ENCODE data around the gene RDH11. TPM values are rescaled to one million over a fixed set of nuclear protein-coding genes. Genes with fewer than 3 reads are reported as not detected.

Gene RDH11
- polyA plus RNA-seq, 3 donors, result 64.9 to 70.7 (median 65.4) TPM

DNA sequence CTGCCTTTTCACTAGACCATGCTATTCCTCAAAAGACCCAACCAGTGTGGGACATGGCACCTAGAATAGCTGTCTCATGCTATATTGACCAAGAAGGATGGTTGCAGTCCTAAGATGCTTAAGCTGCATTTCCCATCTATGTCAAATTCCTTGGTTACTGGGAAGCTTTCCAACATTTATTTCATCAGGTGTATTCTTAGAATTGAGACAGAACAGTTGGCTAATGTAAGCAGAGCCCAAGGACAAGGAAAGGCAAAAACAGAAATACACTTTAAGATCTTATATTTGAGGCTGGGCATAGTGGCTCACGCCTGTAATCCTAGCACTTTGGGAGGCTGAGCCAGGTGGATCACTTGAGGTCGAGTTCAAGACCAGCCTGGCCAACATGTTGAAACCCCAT, 51.1 kb downstream of the RDH11 start:
- peaks cover 0 to 2% (median 0%) of the 10 kb centered on the region in 3 donors for H3K27me3 Mint-ChIP-seq (ENCODE audit: low read depth in 3 of 3)
- no peaks in the 10 kb centered on the region for H3K9me3 ChIP-seq (replicated peaks in 1 of 2; ENCODE audit: control insufficient read depth in 1 of 2, insufficient read depth in 1 of 2, low read length in 2 of 2)
- no peaks in the 10 kb centered on the region for H3K4me1 ChIP-seq (ENCODE audit: control insufficient read depth in 1 of 2, insufficient read depth in 2 of 2, low read length in 2 of 2)
- H2AFZ ChIP-seq (ENCODE audit: insufficient read depth, low read depth, low read length, poor library complexity, severe bottlenecking), result no peak overlapping the region
- H3K27ac ChIP-seq (ENCODE audit: low read depth in 1 of 2, low read length in 2 of 2), result no peak overlapping the region
- no peak overlapping the region for H3K4me3 ChIP-seq (replicated peaks in 1 of 3; ENCODE audit: low read depth in 2 of 3, low read length in 3 of 3)
- H3K79me2 ChIP-seq (ENCODE audit: insufficient read depth, low read length), result no peaks in the 10 kb centered on the region
- H3K36me3 Mint-ChIP-seq, result peaks cover 41 to 42% of the 10 kb centered on the region in 2 donors
- H3K4me2 ChIP-seq (replicated peaks; ENCODE audit: extremely low read depth, low read length, poor library complexity, severe bottlenecking), result no peak overlapping the region
- intact Hi-C loops (cut with micrococcal nuclease), result no loop called here
- H3K36me3 ChIP-seq (replicated peaks in 1 of 2; ENCODE audit: control insufficient read depth in 1 of 2, insufficient read depth in 2 of 2, low read length in 2 of 2), result peaks cover 40 to 47% of the 10 kb centered on the region in 2 donors
- TF ChIP-seq, protein P1, sequence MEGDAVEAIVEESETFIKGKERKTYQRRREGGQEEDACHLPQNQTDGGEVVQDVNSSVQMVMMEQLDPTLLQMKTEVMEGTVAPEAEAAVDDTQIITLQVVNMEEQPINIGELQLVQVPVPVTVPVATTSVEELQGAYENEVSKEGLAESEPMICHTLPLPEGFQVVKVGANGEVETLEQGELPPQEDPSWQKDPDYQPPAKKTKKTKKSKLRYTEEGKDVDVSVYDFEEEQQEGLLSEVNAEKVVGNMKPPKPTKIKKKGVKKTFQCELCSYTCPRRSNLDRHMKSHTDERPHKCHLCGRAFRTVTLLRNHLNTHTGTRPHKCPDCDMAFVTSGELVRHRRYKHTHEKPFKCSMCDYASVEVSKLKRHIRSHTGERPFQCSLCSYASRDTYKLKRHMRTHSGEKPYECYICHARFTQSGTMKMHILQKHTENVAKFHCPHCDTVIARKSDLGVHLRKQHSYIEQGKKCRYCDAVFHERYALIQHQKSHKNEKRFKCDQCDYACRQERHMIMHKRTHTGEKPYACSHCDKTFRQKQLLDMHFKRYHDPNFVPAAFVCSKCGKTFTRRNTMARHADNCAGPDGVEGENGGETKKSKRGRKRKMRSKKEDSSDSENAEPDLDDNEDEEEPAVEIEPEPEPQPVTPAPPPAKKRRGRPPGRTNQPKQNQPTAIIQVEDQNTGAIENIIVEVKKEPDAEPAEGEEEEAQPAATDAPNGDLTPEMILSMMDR (IDR thresholded peaks at IDR 0.05), result no peak
- no peak overlapping the region for H3K27ac Mint-ChIP-seq
- H3K9ac ChIP-seq (ENCODE audit: insufficient read depth, low read length, poor library complexity, severe bottlenecking), result no peak overlapping the region
- no peak for DNase-seq
- no peak overlapping the region for H3K4me3 Mint-ChIP-seq
- no peaks in the 10 kb centered on the region for H3K4me1 Mint-ChIP-seq
- H3K27me3 ChIP-seq (ENCODE audit: control insufficient read depth in 2 of 2, insufficient read depth in 2 of 2, low read length in 2 of 2), result no peaks in the 10 kb centered on the region
- no peaks in the 10 kb centered on the region for H3K9me3 Mint-ChIP-seq
- H4K20me1 ChIP-seq (ENCODE audit: insufficient read depth, low read length), result no peaks in the 10 kb centered on the region
- 94% methylated on average over 2 of the region's 2 CpGs for WGBS (ENCODE audit: insufficient coverage)

DNA sequence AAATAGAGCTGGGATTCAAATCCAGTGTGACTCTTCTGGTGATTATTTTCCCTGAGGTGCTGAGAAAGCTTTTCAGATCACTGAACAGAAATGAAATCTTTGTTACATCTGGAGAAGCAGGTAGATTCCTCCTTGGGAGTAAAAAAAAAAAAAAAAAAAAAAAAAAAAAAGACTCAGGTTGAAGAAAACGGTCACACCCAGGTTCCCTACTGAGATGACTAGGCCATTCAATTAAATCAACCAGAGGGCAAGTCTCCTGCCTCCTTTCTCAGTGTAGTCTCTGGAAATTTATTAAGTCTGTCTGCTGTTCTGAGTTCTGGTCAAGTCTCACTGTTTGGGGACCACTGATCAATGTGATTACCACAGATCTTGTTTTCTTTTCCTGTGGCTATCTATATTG, 51.9 kb downstream of the RDH11 start:
- H3K36me3 Mint-ChIP-seq, result peaks cover 34 to 36% of the 10 kb centered on the region in 2 donors
- no peak overlapping the region for H2AFZ ChIP-seq (ENCODE audit: insufficient read depth, low read depth, low read length, poor library complexity, severe bottlenecking)

More for the DNA sequence above, 51.9 kb downstream of the RDH11 start:
- no peaks in the 10 kb centered on the region for H4K20me1 ChIP-seq (ENCODE audit: insufficient read depth, low read length)
- H3K9ac ChIP-seq (ENCODE audit: insufficient read depth, low read length, poor library complexity, severe bottlenecking), result no peak overlapping the region
- no peaks in the 10 kb centered on the region for H3K27me3 ChIP-seq (ENCODE audit: control insufficient read depth in 2 of 2, insufficient read depth in 2 of 2, low read length in 2 of 2)
- no peaks in the 10 kb centered on the region for H3K9me3 ChIP-seq (replicated peaks in 1 of 2; ENCODE audit: control insufficient read depth in 1 of 2, insufficient read depth in 1 of 2, low read length in 2 of 2)
- no peaks in the 10 kb centered on the region for H3K79me2 ChIP-seq (ENCODE audit: insufficient read depth, low read length)
- WGBS (ENCODE audit: insufficient coverage), result no CpG with 5 or more reads among the region's 1 CpG
- DNase-seq, result no peak
- H3K4me1 ChIP-seq (ENCODE audit: control insufficient read depth in 1 of 2, insufficient read depth in 2 of 2, low read length in 2 of 2), result no peaks in the 10 kb centered on the region
- intact Hi-C loops (cut with micrococcal nuclease), result no loop called here
- H3K27ac ChIP-seq (ENCODE audit: low read depth in 1 of 2, low read length in 2 of 2), result no peak overlapping the region
- no peak overlapping the region for H3K4me3 ChIP-seq (replicated peaks in 1 of 3; ENCODE audit: low read depth in 2 of 3, low read length in 3 of 3)
- Mint-ChIP-seq H3K4me3 (no peak overlapping the region), H3K27ac (no peak overlapping the region), H3K9me3 (no peaks in the 10 kb centered on the region), H3K4me1 (no peaks in the 10 kb centered on the region), H3K27me3 (ENCODE audit: low read depth in 3 of 3) (peaks cover 0 to 2% (median 0%) of the 10 kb centered on the region in 3 donors)
- H3K4me2 ChIP-seq (replicated peaks; ENCODE audit: extremely low read depth, low read length, poor library complexity, severe bottlenecking), result no peak overlapping the region
- TF ChIP-seq, protein P1 (IDR thresholded peaks at IDR 0.05), result no peak
- H3K36me3 ChIP-seq (replicated peaks in 1 of 2; ENCODE audit: control insufficient read depth in 1 of 2, insufficient read depth in 2 of 2, low read length in 2 of 2), result peaks cover 33 to 40% of the 10 kb centered on the region in 2 donors
